ENCODE data around the gene FAM234A.

GRCh38 chr16:194516-194915, 40.1 kb upstream of the FAM234A start:
- no peak for TF ChIP-seq CTCF (IDR thresholded peaks at IDR 0.05; ENCODE audit: insufficient read depth, low read length, poor library complexity, severe bottlenecking)
- TF ChIP-seq EZH2phosphoT487 (conservative IDR thresholded peaks at IDR 0.05; ENCODE audit: low read length): no peak
